ENCODE measurements around the gene SEMA6D.

DNA sequence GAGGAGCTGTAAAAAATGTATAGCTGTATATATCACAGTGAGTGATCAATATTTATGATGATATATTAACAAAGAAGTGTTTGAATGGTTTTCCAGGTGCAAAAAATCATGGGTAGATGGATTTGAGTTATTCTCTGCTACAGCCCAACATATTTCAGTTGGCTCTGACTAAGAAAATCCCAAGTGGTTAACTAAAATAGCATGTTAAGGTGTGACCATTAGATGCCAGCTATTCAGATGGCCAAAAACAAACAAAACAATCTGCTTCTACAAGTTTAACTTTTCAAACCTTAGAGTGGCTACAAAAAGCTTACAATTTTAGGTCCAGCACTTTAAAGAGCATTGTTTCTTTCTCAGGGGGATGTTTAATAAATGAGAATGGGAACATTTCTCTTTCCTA lies 67.5 kb downstream of the SEMA6D start:
- no peak for TF ChIP-seq CTCF (IDR thresholded peaks at IDR 0.05)
- TF ChIP-seq POLR2AphosphoS5 (IDR thresholded peaks at IDR 0.05) = no peak
- no peak for TF ChIP-seq POLR2A (IDR thresholded peaks at IDR 0.05)

Data from suprapubic skin (tissue), 4 donors.